HepG2 (cell line): ENCODE data around the gene EEPD1. TPM values are rescaled to one million over a fixed set of nuclear protein-coding genes. Genes with fewer than 3 reads are reported as not detected.

Experiments
- FOXK1 ChIP-seq: sonication (generic); formaldehyde crosslinking; IDR thresholded peaks from 2 replicates; pipeline ENCODE4 v1.4.0; 2020; ENCODE audit warnings: low read depth, missing genetic modification reagents, borderline replicate concordance
- MAF1 ChIP-seq: sonication (generic); formaldehyde crosslinking; IDR thresholded peaks from 2 replicates; pipeline ENCODE4 v1.5.0; 2020; ENCODE audit warnings: missing genetic modification reagents, borderline replicate concordance
- RARG ChIP-seq: sonication (generic); formaldehyde crosslinking; IDR thresholded peaks from 2 replicates; pipeline ENCODE4 v1.4.0; 2020; ENCODE audit warnings: low read depth, mild to moderate bottlenecking, missing genetic modification reagents
- SMARCE1 ChIP-seq: fragments of 450-650 bp; IDR thresholded peaks from 2 replicates; pipeline ENCODE4 v1.6.1; 2017; ENCODE audit warnings: borderline replicate concordance
- SOX5 ChIP-seq: IDR thresholded peaks from 2 replicates; pipeline ENCODE4 v1.6.1; 2016; ENCODE audit warnings: borderline replicate concordance
- SP5 ChIP-seq: IDR thresholded peaks from 2 replicates; pipeline ENCODE4 v1.6.1; 2016; ENCODE audit warnings: low read depth, borderline replicate concordance
- SYNCRIP ChIP-seq: fragments of 200-400 bp; formaldehyde crosslinking; IDR thresholded peaks from 2 replicates; pipeline ENCODE4 v1.6.1; 2018; ENCODE audit warnings: mild to moderate bottlenecking, low read depth, low read length; ENCODE audit not compliant: insufficient read depth
- ZNF18 ChIP-seq: sonication (generic); formaldehyde crosslinking; IDR thresholded peaks from 2 replicates; pipeline ENCODE4 v1.8.0; 2022; ENCODE audit warnings: mild to moderate bottlenecking, missing genetic modification reagents; ENCODE audit not compliant: insufficient replicate concordance
- ZNF234 ChIP-seq: sonication (generic); formaldehyde crosslinking; conservative IDR thresholded peaks from 2 replicates; pipeline ENCODE4 v1.5.1; 2020; ENCODE audit warnings: mild to moderate bottlenecking, missing genetic modification reagents
- ZNF331 ChIP-seq: sonication (generic); formaldehyde crosslinking; IDR thresholded peaks from 2 replicates; pipeline ENCODE4 v1.4.0; 2020; ENCODE audit warnings: missing genetic modification reagents
- ZNF333 ChIP-seq: sonication (generic); formaldehyde crosslinking; IDR thresholded peaks from 2 replicates; pipeline ENCODE4 v1.4.0; 2020; ENCODE audit warnings: mild to moderate bottlenecking, missing genetic modification reagents, borderline replicate concordance
- ZNF337 ChIP-seq: sonication (generic); formaldehyde crosslinking; IDR thresholded peaks from 2 replicates; pipeline ENCODE4 v1.5.1; 2020; ENCODE audit warnings: missing genetic modification reagents, low read depth, mild to moderate bottlenecking, borderline replicate concordance
- ZNF382 ChIP-seq: sonication (generic); formaldehyde crosslinking; IDR thresholded peaks from 2 replicates; pipeline ENCODE4 v1.5.0; 2020; ENCODE audit warnings: missing genetic modification reagents, mild to moderate bottlenecking, borderline replicate concordance
- ZNF446 ChIP-seq: sonication (generic); formaldehyde crosslinking; IDR thresholded peaks from 2 replicates; pipeline ENCODE4 v1.5.0; 2020; ENCODE audit warnings: mild to moderate bottlenecking, missing genetic modification reagents
- ZNF552 ChIP-seq: sonication (generic); formaldehyde crosslinking; IDR thresholded peaks from 2 replicates; pipeline ENCODE4 v1.9.0; 2022; ENCODE audit warnings: missing genetic modification reagents, mild to moderate bottlenecking, borderline replicate concordance
- ZNF607 ChIP-seq: sonication (generic); formaldehyde crosslinking; IDR thresholded peaks from 2 replicates; pipeline ENCODE4 v1.5.1; 2020; ENCODE audit warnings: missing genetic modification reagents, mild to moderate bottlenecking, borderline replicate concordance
- ZNF704 ChIP-seq: sonication (generic); formaldehyde crosslinking; IDR thresholded peaks from 2 replicates; pipeline ENCODE4 v1.8.1; 2023; ENCODE audit warnings: mild to moderate bottlenecking, inconsistent platforms, moderate library complexity, missing genetic modification reagents, borderline replicate concordance
- ZNF747 ChIP-seq: sonication (generic); formaldehyde crosslinking; IDR thresholded peaks from 2 replicates; pipeline ENCODE4 v1.8.1; 2023; ENCODE audit warnings: missing genetic modification reagents, mild to moderate bottlenecking, borderline replicate concordance
- ZNF776 ChIP-seq: sonication (generic); formaldehyde crosslinking; IDR thresholded peaks from 2 replicates; pipeline ENCODE4 v1.4.0; 2020; ENCODE audit warnings: mild to moderate bottlenecking, missing genetic modification reagents
- ZNF792 ChIP-seq: IDR thresholded peaks from 2 replicates; pipeline ENCODE4 v1.6.1; 2016
- polyA plus RNA-seq, 8 experiments: library from polyadenylated mRNA; depleted of rRNA in 3 of 8; stranded (reverse) in 7 of 8; unstranded in 1 of 8; fragments of >200 nt; fragmentation: Illumina TruSeq in 4 of 8; extraction: Trizol in 4 of 8; gene quantifications; 2 replicates each; pipeline versions ENCODE4 v1.2.1 to v1.2.3, GENCODE V29; 2011 to 2016; ENCODE audit warnings: low read depth in 4 of 8, missing spikeins in 1 of 8, mixed read lengths in 1 of 8; ENCODE audit not compliant: insufficient read depth in 1 of 8
- total RNA-seq, 5 experiments: library from RNA; depleted of rRNA; stranded (reverse); fragments of >200 nt; fragmentation: Illumina TruSeq; extraction: Trizol; gene quantifications; 2 replicates each; pipeline ENCODE4 v1.2.3, GENCODE V29; 2016; ENCODE audit warnings: low read depth in 1 of 5
- TF ChIP-seq, protein P1 (sequence below): sonication (generic); formaldehyde crosslinking; conservative IDR thresholded peaks from 2 replicates; pipeline ENCODE4 v1.4.0; 2020; ENCODE audit warnings: missing genetic modification reagents
- TF ChIP-seq, protein P2 (sequence below): sonication (generic); formaldehyde crosslinking; IDR thresholded peaks from 2 replicates; pipeline ENCODE4 v1.4.0; 2020; ENCODE audit warnings: missing genetic modification reagents
- TF ChIP-seq, protein P3 (sequence below): IDR thresholded peaks from 2 replicates; pipeline ENCODE4 v1.6.1; 2016; ENCODE audit warnings: missing compliant biosample characterization, missing genetic modification reagents, borderline replicate concordance

The EEPD1 gene
- total and polyA plus RNA-seq, 2 of the 13 experiments (the other 11 are each of a cell fraction or from before 2014, with no cell fraction given), result 10.1 to 16.4 TPM

DNA sequence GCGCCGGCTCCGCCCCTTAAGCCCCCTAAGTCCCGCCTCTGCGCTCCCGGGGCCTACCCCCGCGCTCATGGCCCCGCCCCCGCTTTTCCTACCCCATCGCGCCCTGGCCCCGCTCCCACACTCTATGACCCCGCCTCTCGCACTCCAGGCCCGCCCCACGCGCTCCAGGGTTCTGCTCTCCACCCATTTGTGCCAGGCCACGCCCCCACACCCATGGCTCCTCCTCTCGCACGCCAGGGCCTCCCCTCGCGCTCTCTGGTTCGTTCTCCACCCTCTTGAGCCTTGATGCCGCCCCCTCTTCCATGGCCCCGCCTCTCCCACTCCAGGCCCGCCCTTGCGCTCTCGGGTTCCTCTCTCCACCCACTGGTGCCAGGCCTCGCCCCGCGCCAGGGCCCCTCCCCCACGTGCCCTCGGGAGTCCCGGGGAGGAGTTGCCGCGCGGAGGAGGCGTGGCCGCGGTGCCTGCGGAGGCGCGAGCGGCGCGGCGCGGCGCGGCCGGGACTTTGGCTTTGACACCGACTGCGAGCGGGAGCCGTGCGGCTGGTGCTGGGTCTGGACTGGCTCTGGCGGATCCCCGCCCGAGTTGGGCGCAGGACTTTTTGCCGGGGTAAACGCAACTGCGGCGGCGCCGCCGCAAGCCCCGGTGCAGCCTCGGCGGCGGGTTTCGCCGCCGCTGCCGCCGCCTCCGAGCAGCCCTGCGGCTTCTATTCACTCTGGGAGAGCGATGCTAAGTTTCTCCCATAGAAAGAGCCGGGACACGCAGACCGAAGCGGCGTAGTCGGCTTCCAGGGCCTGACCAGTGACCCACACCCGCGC lies at the start of gene EEPD1 (continued):
- TF ChIP-seq ZNF704 (no peak), FOXK1 (CRISPR knock-in tag) (no peak), ZNF331 (CRISPR knock-in tag) (no peak), ZNF792 (CRISPR knock-in tag) (no peak), SMARCE1 (no peak), MAF1 (no peak), SP5 (CRISPR knock-in tag) (peak; percentile 91), ZNF382 (no peak), ZNF747 (CRISPR knock-in tag) (no peak), ZNF446 (CRISPR knock-in tag) (peak; percentile 66; the same call in 1 of the 2 replicates), ZNF333 (CRISPR knock-in tag) (no peak), SOX5 (no peak; the same call in 1 of the 2 replicates), SYNCRIP (no peak), ZNF234 (CRISPR knock-in tag) (no peak), ZNF18 (CRISPR knock-in tag) (no peak), ZNF337 (no peak), RARG (CRISPR knock-in tag) (no peak; the same call in 1 of the 2 replicates), ZNF552 (CRISPR knock-in tag) (no peak), ZNF776 (CRISPR knock-in tag) (0 out of 2 replicates have a peak, but pooled peaks have one; percentile 10), ZNF607 (CRISPR knock-in tag) (no peak; the same call in 1 of the 2 replicates)
- TF ChIP-seq, protein P1, sequence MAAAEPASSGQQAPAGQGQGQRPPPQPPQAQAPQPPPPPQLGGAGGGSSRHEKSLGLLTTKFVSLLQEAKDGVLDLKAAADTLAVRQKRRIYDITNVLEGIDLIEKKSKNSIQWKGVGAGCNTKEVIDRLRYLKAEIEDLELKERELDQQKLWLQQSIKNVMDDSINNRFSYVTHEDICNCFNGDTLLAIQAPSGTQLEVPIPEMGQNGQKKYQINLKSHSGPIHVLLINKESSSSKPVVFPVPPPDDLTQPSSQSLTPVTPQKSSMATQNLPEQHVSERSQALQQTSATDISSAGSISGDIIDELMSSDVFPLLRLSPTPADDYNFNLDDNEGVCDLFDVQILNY (CRISPR knock-in tag), result peak; percentile 67; the same call in 1 of the 2 replicates
- TF ChIP-seq, protein P2, sequence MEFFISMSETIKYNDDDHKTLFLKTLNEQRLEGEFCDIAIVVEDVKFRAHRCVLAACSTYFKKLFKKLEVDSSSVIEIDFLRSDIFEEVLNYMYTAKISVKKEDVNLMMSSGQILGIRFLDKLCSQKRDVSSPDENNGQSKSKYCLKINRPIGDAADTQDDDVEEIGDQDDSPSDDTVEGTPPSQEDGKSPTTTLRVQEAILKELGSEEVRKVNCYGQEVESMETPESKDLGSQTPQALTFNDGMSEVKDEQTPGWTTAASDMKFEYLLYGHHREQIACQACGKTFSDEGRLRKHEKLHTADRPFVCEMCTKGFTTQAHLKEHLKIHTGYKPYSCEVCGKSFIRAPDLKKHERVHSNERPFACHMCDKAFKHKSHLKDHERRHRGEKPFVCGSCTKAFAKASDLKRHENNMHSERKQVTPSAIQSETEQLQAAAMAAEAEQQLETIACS (CRISPR knock-in tag), result no peak
- TF ChIP-seq, protein P3, sequence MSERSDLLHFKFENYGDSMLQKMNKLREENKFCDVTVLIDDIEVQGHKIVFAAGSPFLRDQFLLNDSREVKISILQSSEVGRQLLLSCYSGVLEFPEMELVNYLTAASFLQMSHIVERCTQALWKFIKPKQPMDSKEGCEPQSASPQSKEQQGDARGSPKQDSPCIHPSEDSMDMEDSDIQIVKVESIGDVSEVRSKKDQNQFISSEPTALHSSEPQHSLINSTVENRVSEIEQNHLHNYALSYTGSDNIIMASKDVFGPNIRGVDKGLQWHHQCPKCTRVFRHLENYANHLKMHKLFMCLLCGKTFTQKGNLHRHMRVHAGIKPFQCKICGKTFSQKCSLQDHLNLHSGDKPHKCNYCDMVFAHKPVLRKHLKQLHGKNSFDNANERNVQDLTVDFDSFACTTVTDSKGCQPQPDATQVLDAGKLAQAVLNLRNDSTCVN (CRISPR knock-in tag), result no peak
